ENCODE results near the gene ADAD2.

- no peak for TF ChIP-seq CTCF (IDR thresholded peaks at IDR 0.05)
- no peak for TF ChIP-seq EZH2 (IDR thresholded peaks at IDR 0.05)
Observed at GRCh38 chr16:84236671-84237070, 45.7 kb downstream of the ADAD2 start.
